HUES6 (cell line): ENCODE measurements around the gene GABBR2.

Experiments
- H3K27ac ChIP-seq: 2 replicates; pipeline ENCODE4 v1.7.0; 2013; ENCODE audit warnings: low read depth, mild to moderate bottlenecking, low read length, inconsistent platforms
- H3K27me3 ChIP-seq: 2 replicates; pipeline ENCODE4 v1.6.1; 2013; ENCODE audit warnings: low read length; ENCODE audit not compliant: control insufficient read depth, insufficient read depth
- H3K36me3 ChIP-seq: 2 replicates; pipeline ENCODE4 v1.6.1; 2013; ENCODE audit warnings: low read length; ENCODE audit not compliant: control insufficient read depth, insufficient read depth
- H3K4me1 ChIP-seq: 2 replicates; pipeline ENCODE4 v1.6.1; 2013; ENCODE audit warnings: low read length; ENCODE audit not compliant: control insufficient read depth, insufficient read depth
- H3K4me3 ChIP-seq: 2 replicates; pipeline ENCODE4 v1.5.1; 2013; ENCODE audit warnings: low read depth, low read length
- H3K9ac ChIP-seq: one replicate; pipeline ENCODE4 v1.6.1; 2013; ENCODE audit warnings: mild to moderate bottlenecking, low read length
- H3K9me3 ChIP-seq: 2 replicates; pipeline ENCODE4 v1.6.1; 2013; ENCODE audit warnings: low read depth, low read length; ENCODE audit not compliant: control insufficient read depth, insufficient read depth

Gene GABBR2

GRCh38 chr9:98316445-98317133 is 392.1 kb downstream of the GABBR2 start:
- Histone ChIP-seq H3K36me3 (no peaks in the 10 kb centered on the region), H3K27me3 (no peaks in the 10 kb centered on the region), H3K9ac (no peak overlapping the region), H3K27ac (no peak overlapping the region), H3K4me1 (peaks cover 17% of the 10 kb centered on the region), H3K9me3 (no peaks in the 10 kb centered on the region), H3K4me3 (no peak overlapping the region)

GRCh38 chr9:98315551-98316060 is 393.1 kb downstream of the GABBR2 start:
- Histone ChIP-seq H3K9ac (no peak overlapping the region), H3K4me1 (peaks cover 17% of the 10 kb centered on the region), H3K27ac (no peak overlapping the region), H3K27me3 (no peaks in the 10 kb centered on the region), H3K9me3 (no peaks in the 10 kb centered on the region), H3K36me3 (no peaks in the 10 kb centered on the region), H3K4me3 (no peak overlapping the region)

DNA sequence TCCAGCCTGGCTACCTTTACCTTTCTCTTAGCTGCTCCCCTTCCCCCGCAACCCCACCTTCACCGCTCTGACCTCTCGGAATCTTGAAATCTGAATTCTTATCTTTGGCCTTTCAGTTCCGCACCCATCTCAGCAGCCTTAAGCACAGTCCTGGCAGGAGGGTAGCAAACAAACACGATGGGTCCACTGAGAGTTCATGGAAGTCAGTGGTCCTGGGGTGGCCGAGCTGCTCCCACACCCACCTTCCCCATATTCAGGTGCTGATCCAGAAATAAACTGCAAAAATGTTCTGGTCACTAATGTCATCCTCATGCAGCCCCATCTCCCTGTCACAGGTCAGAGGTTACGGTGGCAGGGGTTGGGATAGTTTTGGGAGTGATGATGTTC is 393.7 kb downstream of the GABBR2 start:
- no peaks in the 10 kb centered on the region for H3K36me3 ChIP-seq
- no peaks in the 10 kb centered on the region for H3K9me3 ChIP-seq
- no peak overlapping the region for H3K4me3 ChIP-seq
- no peak overlapping the region for H3K27ac ChIP-seq
- no peaks in the 10 kb centered on the region for H3K27me3 ChIP-seq
- H3K9ac ChIP-seq, result no peak overlapping the region
- H3K4me1 ChIP-seq, result peaks cover 17% of the 10 kb centered on the region

GRCh38 chr9:98314381-98315066 is 394.2 kb downstream of the GABBR2 start:
- Histone ChIP-seq H3K27me3 (no peaks in the 10 kb centered on the region), H3K4me1 (peaks cover 17% of the 10 kb centered on the region), H3K9ac (no peak overlapping the region), H3K4me3 (no peak overlapping the region), H3K9me3 (no peaks in the 10 kb centered on the region), H3K27ac (no peak overlapping the region), H3K36me3 (no peaks in the 10 kb centered on the region)

GRCh38 chr9:98312365-98312764 is 396.4 kb downstream of the GABBR2 start:
- no peaks in the 10 kb centered on the region for H3K9me3 ChIP-seq
- no peak overlapping the region for H3K27ac ChIP-seq
- H3K4me3 ChIP-seq, result no peak overlapping the region
- peaks cover 17% of the 10 kb centered on the region for H3K4me1 ChIP-seq
- H3K9ac ChIP-seq, result no peak overlapping the region
- H3K36me3 ChIP-seq, result no peaks in the 10 kb centered on the region
- no peaks in the 10 kb centered on the region for H3K27me3 ChIP-seq

DNA sequence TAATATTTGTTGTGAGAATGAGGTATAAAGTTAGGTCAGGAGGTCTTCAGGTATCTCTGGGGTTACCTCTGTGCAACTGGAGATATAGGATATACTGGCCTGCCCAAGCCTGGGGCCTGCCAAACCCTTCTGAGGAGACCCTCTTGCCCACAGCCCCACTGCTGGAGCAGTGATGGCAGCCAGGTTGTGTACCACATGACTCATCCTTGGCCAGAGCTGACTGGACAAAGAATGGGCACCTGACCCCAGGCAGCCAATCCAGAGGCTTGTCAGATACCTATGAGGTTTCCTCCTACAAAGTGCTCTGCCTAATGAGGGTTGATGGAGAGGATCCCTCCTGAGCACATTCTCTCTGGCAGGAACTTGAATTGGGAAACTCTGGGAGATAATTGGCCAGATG is 397.2 kb downstream of the GABBR2 start:
- H3K4me1 ChIP-seq, result peaks cover 17% of the 10 kb centered on the region
- no peaks in the 10 kb centered on the region for H3K27me3 ChIP-seq
- H3K9me3 ChIP-seq, result no peaks in the 10 kb centered on the region
- no peak overlapping the region for H3K4me3 ChIP-seq
- H3K27ac ChIP-seq, result no peak overlapping the region
- no peaks in the 10 kb centered on the region for H3K36me3 ChIP-seq
- H3K9ac ChIP-seq, result no peak overlapping the region

GRCh38 chr9:98310752-98311392 is 397.9 kb downstream of the GABBR2 start:
- Histone ChIP-seq H3K27me3 (no peaks in the 10 kb centered on the region), H3K4me1 (peaks cover 17% of the 10 kb centered on the region), H3K36me3 (no peaks in the 10 kb centered on the region), H3K4me3 (no peak overlapping the region), H3K27ac (no peak overlapping the region), H3K9ac (no peak overlapping the region), H3K9me3 (no peaks in the 10 kb centered on the region)

GRCh38 chr9:98306384-98307145 is 402.2 kb downstream of the GABBR2 start:
- no peak overlapping the region for H3K27ac ChIP-seq
- H3K4me1 ChIP-seq, result peaks cover 6% of the 10 kb centered on the region; the same call in 1 of the 2 replicates
- H3K9ac ChIP-seq, result no peak overlapping the region
- no peaks in the 10 kb centered on the region for H3K27me3 ChIP-seq
- H3K9me3 ChIP-seq, result no peaks in the 10 kb centered on the region
- H3K36me3 ChIP-seq, result no peaks in the 10 kb centered on the region
- H3K4me3 ChIP-seq, result no peak overlapping the region

DNA sequence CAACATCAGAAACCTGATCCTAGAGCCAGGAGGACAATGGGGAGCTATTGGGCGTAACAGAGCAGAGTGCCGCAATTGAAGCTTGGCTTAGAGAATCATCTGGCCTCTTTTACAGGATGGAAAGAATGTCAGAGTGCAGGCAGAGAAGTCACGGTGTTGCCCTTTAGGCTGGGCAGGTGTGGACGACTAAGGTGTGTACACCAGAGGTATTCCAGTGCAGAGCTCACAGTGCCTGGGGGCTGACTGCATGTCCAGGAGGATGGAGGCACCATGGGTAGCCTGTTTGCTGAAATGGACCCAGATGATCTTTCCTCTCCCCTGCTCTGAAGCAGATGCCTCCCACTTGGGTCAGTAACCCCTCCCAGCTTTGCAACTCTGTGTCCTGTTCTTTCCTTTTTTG is 404.4 kb downstream of the GABBR2 start:
- Histone ChIP-seq H3K9me3 (no peaks in the 10 kb centered on the region), H3K27ac (no peak overlapping the region), H3K9ac (no peak overlapping the region), H3K4me1 (peaks cover 6% of the 10 kb centered on the region; the same call in 1 of the 2 replicates), H3K27me3 (no peaks in the 10 kb centered on the region), H3K36me3 (no peaks in the 10 kb centered on the region), H3K4me3 (no peak overlapping the region)

DNA sequence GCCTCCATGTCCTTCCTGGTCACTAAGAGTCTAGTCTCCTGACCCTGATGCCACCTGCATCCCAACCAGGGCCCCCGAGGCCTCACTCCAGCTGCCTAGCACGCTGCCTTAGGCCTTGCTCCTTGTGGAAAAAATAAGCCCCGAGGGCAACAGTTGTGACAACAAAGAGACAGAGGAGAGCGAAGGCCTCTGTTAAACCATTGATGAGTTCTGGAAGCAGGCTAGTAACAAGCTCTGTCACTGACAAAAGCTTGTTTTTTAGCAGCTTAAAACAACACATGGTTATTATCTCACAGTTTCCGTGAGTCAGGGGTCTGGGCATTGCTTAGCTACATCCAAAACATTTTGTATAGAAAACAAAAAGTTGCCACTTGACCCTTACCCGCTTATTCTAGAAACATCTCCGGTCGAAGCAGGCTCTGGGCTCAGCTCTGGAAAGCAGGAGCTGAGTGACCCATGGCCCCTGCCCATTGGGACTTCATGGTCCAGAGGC is 405.1 kb downstream of the GABBR2 start:
- H3K4me3 ChIP-seq, result no peak overlapping the region
- no peaks in the 10 kb centered on the region for H3K36me3 ChIP-seq
- H3K9me3 ChIP-seq, result no peaks in the 10 kb centered on the region
- H3K27me3 ChIP-seq, result no peaks in the 10 kb centered on the region
- no peak overlapping the region for H3K9ac ChIP-seq
- no peak overlapping the region for H3K27ac ChIP-seq
- peaks cover 6% of the 10 kb centered on the region; the same call in 1 of the 2 replicates for H3K4me1 ChIP-seq
